H1 (cell line): ENCODE data around the gene AHRR. TPM values are rescaled to one million over a fixed set of nuclear protein-coding genes. Genes with fewer than 3 reads are reported as not detected.

Experiments used
- ATF2 ChIP-seq: IDR thresholded peaks from 2 replicates; pipeline ENCODE4 v1.6.1; 2012; ENCODE audit warnings: low read length, inconsistent platforms
- CHD7 ChIP-seq: fragments of 300-600 bp; sonication (generic); IDR thresholded peaks from 2 replicates; pipeline ENCODE4 v1.7.1; 2012; ENCODE audit warnings: low read length, moderate library complexity, mild to moderate bottlenecking, inconsistent platforms; ENCODE audit not compliant: insufficient replicate concordance
- SP2 ChIP-seq: IDR thresholded peaks from 2 replicates; pipeline ENCODE4 v1.6.1; 2012; ENCODE audit warnings: mild to moderate bottlenecking, low read length, inconsistent platforms
- TAF1 ChIP-seq: IDR thresholded peaks from 2 replicates; pipeline ENCODE4 v1.6.1; 2011; ENCODE audit warnings: mild to moderate bottlenecking, low read depth, low read length
- TCF12 ChIP-seq: IDR thresholded peaks from 2 replicates; pipeline ENCODE4 v1.6.1; 2011; ENCODE audit warnings: low read depth, mild to moderate bottlenecking, low read length
- TEAD4 ChIP-seq: IDR thresholded peaks from 2 replicates; pipeline ENCODE4 v1.6.1; 2012; ENCODE audit warnings: low read depth, low read length, inconsistent platforms, mixed read lengths
- polyA plus RNA-seq, 7 experiments: library from polyadenylated mRNA; depleted of rRNA in 3 of 7; stranded (reverse) in 5 of 7; unstranded in 2 of 7; fragments of >200 nt in 5 of 7; fragments of 200-250 nt in 2 of 7; gene quantifications; 1 replicate in 5 of 7; 2 replicates in 1 of 7; 4 replicates in 1 of 7; pipeline versions ENCODE4 v1.2.1 to v1.2.3, GENCODE V29; 2011 to 2013; ENCODE audit warnings: missing spikeins in 2 of 7, mixed read lengths in 2 of 7
- total RNA-seq: library from RNA; stranded (reverse); fragmentation: NEBNext Ultra II Directional; extraction: Animal tissue kit (Norgen Biotek cat#: 25700); gene quantifications from 2 replicates; pipeline ENCODE4 v1.2.1, GENCODE V29; 2021

Gene AHRR
- total and polyA plus RNA-seq, 2 of the 8 experiments (the other 6 are each of a cell fraction or from before 2014, with no cell fraction given) = 0.41 to 0.80 TPM

- no peak for TF ChIP-seq CHD7
- no peak for TF ChIP-seq ATF2
- TF ChIP-seq SP2 = no peak
- TF ChIP-seq TAF1 = no peak
- no peak for TF ChIP-seq TEAD4
- no peak for TF ChIP-seq TCF12
Observed at GRCh38 chr5:342501-343460, 21.3 kb downstream of the AHRR start (continued).
